Progenitor cell of endocrine pancreas (in vitro differentiated cells): ENCODE data around the gene FSCN2. TPM values are rescaled to one million over a fixed set of nuclear protein-coding genes. Genes with fewer than 3 reads are reported as not detected.

Experiments used
- DNase-seq: peaks from one replicate; pipeline ENCODE4 v3.0.0; 2021; ENCODE audit warnings: low spot score; ENCODE audit not compliant: unreplicated experiment
- H3K27ac Mint-ChIP-seq: 2 replicates; pipeline ENCODE4 v1.8.0; 2021; ENCODE audit warnings: mild to moderate bottlenecking, moderate library complexity, mixed read lengths
- H3K27me3 Mint-ChIP-seq: 2 replicates; pipeline ENCODE4 v1.8.0; 2021; ENCODE audit warnings: mixed read lengths
- H3K36me3 Mint-ChIP-seq: 2 replicates; pipeline ENCODE4 v1.8.0; 2022; ENCODE audit warnings: mixed read lengths; ENCODE audit not compliant: insufficient read depth
- H3K4me1 Mint-ChIP-seq: 2 replicates; pipeline ENCODE4 v1.8.0; 2021; ENCODE audit warnings: low read depth, mixed read lengths
- H3K4me3 Mint-ChIP-seq: 2 replicates; pipeline ENCODE4 v1.8.0; 2021; ENCODE audit warnings: low read depth, mild to moderate bottlenecking, moderate library complexity, mixed read lengths
- H3K9me3 Mint-ChIP-seq: 2 replicates; pipeline ENCODE4 v1.8.0; 2021; ENCODE audit warnings: low read depth, mixed read lengths
- CTCF ChIP-seq: fragments of 200-600 bp; sonication (generic); IDR thresholded peaks from one replicate; pipeline ENCODE4 v1.5.0; 2021; ENCODE audit warnings: antibody characterized with exemption, mild to moderate bottlenecking; ENCODE audit not compliant: unreplicated experiment
- total RNA-seq: library from RNA; stranded (reverse); gene quantifications from 2 replicates; pipeline ENCODE4 v1.2.1, GENCODE V29; 2021

The FSCN2 gene
- total RNA-seq, 1 donor from 2014 or later, result 5.3 TPM

- TF ChIP-seq CTCF, result no peak
- Mint-ChIP-seq H3K27ac (peak overlapping the region; percentile 53), H3K36me3 (peaks cover 28% of the 10 kb centered on the region), H3K27me3 (no peaks in the 10 kb centered on the region), H3K4me3 (no peak overlapping the region), H3K9me3 (no peaks in the 10 kb centered on the region), H3K4me1 (peaks cover 25% of the 10 kb centered on the region)
- no peak for DNase-seq
These were observed 51.7 kb downstream of the FSCN2 start for GRCh38 chr17:81579821-81580321.

- H3K4me3 Mint-ChIP-seq, result no peak overlapping the region
These were observed 52.3 kb downstream of the FSCN2 start for GRCh38 chr17:81580481-81580880.

GRCh38 chr17:81581758-81582157, 53.6 kb downstream of the FSCN2 start:
- H3K36me3 Mint-ChIP-seq, result peaks cover 31% of the 10 kb centered on the region
- no peak for TF ChIP-seq CTCF
- no peak overlapping the region for H3K27ac Mint-ChIP-seq

More at GRCh38 chr17:81580481-81580880, 52.3 kb downstream of the FSCN2 start:
- H3K36me3 Mint-ChIP-seq, result peaks cover 29% of the 10 kb centered on the region
- peaks cover 25% of the 10 kb centered on the region for H3K4me1 Mint-ChIP-seq
- no peaks in the 10 kb centered on the region for H3K9me3 Mint-ChIP-seq
- no peak for TF ChIP-seq CTCF
- H3K27ac Mint-ChIP-seq, result peak overlapping the region; percentile 64
- no peaks in the 10 kb centered on the region for H3K27me3 Mint-ChIP-seq
- DNase-seq, result no peak

GRCh38 chr17:81582341-81582740, 54.2 kb downstream of the FSCN2 start:
- Mint-ChIP-seq H3K36me3 (peaks cover 33% of the 10 kb centered on the region), H3K9me3 (no peaks in the 10 kb centered on the region)

More at GRCh38 chr17:81581758-81582157, 53.6 kb downstream of the FSCN2 start:
- DNase-seq, result no peak
- Mint-ChIP-seq H3K4me1 (peaks cover 13% of the 10 kb centered on the region), H3K27me3 (no peaks in the 10 kb centered on the region), H3K9me3 (no peaks in the 10 kb centered on the region), H3K4me3 (no peak overlapping the region)

GRCh38 chr17:81582749-81583148, 54.6 kb downstream of the FSCN2 start:
- Mint-ChIP-seq H3K4me3 (no peak overlapping the region), H3K36me3 (peaks cover 31% of the 10 kb centered on the region), H3K27me3 (no peaks in the 10 kb centered on the region), H3K9me3 (no peaks in the 10 kb centered on the region), H3K4me1 (peaks cover 4% of the 10 kb centered on the region), H3K27ac (no peak overlapping the region)
- DNase-seq, result no peak
- no peak for TF ChIP-seq CTCF

More at GRCh38 chr17:81582341-81582740, 54.2 kb downstream of the FSCN2 start:
- Mint-ChIP-seq H3K4me1 (peaks cover 8% of the 10 kb centered on the region), H3K27me3 (no peaks in the 10 kb centered on the region), H3K27ac (no peak overlapping the region), H3K4me3 (no peak overlapping the region)
- no peak for DNase-seq
- TF ChIP-seq CTCF, result no peak
